ENCODE data around the gene DHRS3.

Gene DHRS3

DNA sequence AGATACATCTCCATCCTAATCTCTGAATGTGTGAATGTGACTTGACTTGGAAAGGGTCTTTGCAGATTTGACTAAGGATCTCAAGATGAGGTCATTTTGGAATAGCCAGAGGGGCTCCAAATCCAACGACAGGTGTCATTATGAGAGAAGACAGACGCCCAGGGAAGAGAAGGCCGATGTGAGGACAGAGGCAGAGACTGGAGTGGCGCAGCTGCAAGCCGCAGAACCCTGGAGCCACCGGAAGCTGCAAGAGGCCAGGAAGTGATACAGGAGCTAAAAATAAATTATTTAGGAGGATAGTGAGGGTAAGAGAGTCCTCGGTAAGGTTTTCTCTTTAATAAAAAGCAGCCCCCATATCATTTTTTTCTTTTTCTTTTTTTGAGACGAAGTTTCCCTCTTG lies 16.1 kb upstream of the DHRS3 start:
- no peaks in the 10 kb centered on the region for H3K27me3 ChIP-seq (ENCODE audit: control insufficient read depth, insufficient read depth, low read length)
- H3K27ac ChIP-seq, result no peak overlapping the region
- no peaks in the 10 kb centered on the region for H3K9me3 ChIP-seq (ENCODE audit: control insufficient read depth, low read length)
- no peak overlapping the region for H3K4me2 ChIP-seq (ENCODE audit: low read length)
- no peak overlapping the region for H3K9ac ChIP-seq
- no peaks in the 10 kb centered on the region for H3K79me2 ChIP-seq
- no peaks in the 10 kb centered on the region for H3K36me3 ChIP-seq (ENCODE audit: control insufficient read depth, insufficient read depth, low read length)
- no peak overlapping the region for H2AFZ ChIP-seq
- no peak overlapping the region for H3K4me3 ChIP-seq (ENCODE audit: low read depth, low read length)
- TF ChIP-seq, protein P1, sequence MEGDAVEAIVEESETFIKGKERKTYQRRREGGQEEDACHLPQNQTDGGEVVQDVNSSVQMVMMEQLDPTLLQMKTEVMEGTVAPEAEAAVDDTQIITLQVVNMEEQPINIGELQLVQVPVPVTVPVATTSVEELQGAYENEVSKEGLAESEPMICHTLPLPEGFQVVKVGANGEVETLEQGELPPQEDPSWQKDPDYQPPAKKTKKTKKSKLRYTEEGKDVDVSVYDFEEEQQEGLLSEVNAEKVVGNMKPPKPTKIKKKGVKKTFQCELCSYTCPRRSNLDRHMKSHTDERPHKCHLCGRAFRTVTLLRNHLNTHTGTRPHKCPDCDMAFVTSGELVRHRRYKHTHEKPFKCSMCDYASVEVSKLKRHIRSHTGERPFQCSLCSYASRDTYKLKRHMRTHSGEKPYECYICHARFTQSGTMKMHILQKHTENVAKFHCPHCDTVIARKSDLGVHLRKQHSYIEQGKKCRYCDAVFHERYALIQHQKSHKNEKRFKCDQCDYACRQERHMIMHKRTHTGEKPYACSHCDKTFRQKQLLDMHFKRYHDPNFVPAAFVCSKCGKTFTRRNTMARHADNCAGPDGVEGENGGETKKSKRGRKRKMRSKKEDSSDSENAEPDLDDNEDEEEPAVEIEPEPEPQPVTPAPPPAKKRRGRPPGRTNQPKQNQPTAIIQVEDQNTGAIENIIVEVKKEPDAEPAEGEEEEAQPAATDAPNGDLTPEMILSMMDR (IDR thresholded peaks at IDR 0.05), result no peak
- no peaks in the 10 kb centered on the region for H3K4me1 ChIP-seq

DNA sequence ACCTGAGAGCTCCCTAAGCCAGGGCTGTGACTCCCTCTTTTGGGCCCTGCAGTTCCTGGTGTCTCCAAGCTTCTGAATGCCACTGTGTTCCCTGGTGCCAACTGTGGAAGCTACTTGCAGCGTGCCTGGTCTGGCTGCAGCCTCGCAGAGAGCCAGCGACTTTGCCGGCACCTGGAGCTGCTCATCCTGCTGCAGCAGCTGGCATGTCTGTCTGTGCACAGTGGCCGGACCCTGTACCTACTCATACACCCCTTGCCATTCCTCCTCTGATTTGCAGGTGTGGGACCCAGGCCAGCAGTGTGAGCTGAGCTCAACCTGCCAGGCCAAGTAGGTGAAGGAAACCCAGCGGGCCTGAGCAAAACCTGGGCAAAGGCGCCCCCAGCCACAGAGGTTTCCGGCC lies 13.6 kb upstream of the DHRS3 start:
- Histone ChIP-seq H3K36me3 (ENCODE audit: control insufficient read depth, insufficient read depth, low read length) (no peaks in the 10 kb centered on the region), H3K4me1 (no peaks in the 10 kb centered on the region), H3K27ac (no peak overlapping the region), H2AFZ (no peak overlapping the region), H3K4me2 (ENCODE audit: low read length) (no peak overlapping the region), H3K9ac (no peak overlapping the region), H3K9me3 (ENCODE audit: control insufficient read depth, low read length) (no peaks in the 10 kb centered on the region), H3K79me2 (no peaks in the 10 kb centered on the region), H3K4me3 (ENCODE audit: low read depth, low read length) (no peak overlapping the region), H3K27me3 (ENCODE audit: control insufficient read depth, insufficient read depth, low read length) (no peaks in the 10 kb centered on the region)
- TF ChIP-seq, protein P1 (IDR thresholded peaks at IDR 0.05), result no peak

DNA sequence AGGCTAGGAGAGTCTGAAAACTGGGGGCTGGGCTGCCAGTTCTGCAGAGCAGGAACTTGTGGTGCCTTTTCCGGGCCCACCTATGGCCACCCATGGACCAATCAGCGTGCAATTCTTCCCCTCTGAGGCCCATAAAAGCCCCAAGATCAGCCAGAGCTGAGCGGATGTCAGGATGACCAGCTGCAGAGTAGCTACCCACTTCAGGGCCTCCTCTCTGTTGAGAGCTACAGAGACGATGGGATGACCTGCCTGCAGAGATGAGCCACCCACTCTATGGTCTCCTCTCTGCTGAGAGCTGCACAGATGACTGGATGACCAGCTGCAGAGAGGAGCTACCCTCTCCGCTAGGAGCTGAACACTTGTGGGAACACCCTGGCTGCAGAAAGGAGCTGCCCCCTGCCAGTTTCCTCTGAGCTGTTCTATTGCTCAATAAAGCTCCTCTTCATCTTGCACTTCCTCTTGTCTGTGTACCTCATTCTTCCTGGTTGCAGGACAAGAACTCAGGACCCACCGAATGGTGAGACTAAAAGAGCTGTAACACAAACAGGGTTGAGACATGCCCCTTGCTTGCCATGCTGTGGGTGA lies 13.0 kb upstream of the DHRS3 start:
- no peak overlapping the region for H3K4me2 ChIP-seq (ENCODE audit: low read length)
- no peaks in the 10 kb centered on the region for H3K4me1 ChIP-seq

DNA sequence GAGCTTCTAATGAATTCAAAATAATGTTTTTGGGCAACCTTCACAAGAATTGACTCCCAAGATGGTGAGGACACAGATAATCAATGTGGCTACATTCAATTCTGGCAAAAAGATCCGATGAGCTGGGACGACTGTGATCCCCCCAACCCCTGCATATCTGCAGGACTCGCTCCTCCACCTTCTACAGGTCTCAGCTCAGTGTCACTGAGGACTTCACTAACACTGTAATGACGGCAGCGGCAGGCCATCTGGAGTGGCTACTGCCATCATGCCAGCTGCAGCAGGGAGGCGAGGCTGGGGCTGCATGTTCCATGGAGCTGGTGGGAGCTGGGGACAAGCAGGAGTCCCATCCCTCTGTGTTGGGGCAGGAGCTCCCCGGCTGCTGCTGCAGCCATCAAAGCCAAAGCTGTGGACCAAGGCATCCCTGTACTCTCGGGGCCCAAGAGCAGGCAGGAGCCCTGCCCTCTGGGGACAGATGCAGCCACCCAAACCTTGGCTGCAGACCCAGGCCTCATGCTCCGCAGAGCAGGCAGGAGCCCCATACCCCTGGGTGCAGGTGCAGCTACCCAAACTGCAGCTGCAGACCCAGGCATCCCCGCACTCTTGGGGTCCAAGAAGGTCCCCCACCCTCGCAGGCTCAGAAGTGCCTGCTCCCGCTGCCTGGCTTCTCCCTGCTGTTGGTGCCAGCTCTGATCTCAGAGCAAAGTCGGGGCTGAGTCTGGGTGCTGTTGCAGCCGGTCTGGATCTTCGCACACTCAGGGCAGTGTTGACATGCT lies 12.2 kb upstream of the DHRS3 start:
- Histone ChIP-seq H3K4me2 (ENCODE audit: low read length) (no peak overlapping the region), H3K9ac (no peak overlapping the region), H3K36me3 (ENCODE audit: control insufficient read depth, insufficient read depth, low read length) (no peaks in the 10 kb centered on the region), H2AFZ (no peak overlapping the region), H3K27ac (no peak overlapping the region), H3K9me3 (ENCODE audit: control insufficient read depth, low read length) (no peaks in the 10 kb centered on the region), H3K79me2 (no peaks in the 10 kb centered on the region), H3K4me1 (no peaks in the 10 kb centered on the region), H3K27me3 (ENCODE audit: control insufficient read depth, insufficient read depth, low read length) (no peaks in the 10 kb centered on the region), H3K4me3 (ENCODE audit: low read depth, low read length) (no peak overlapping the region)
- TF ChIP-seq, protein P1 (IDR thresholded peaks at IDR 0.05), result no peak

More for the DNA sequence above, 13.0 kb upstream of the DHRS3 start:
- Histone ChIP-seq H3K79me2 (no peaks in the 10 kb centered on the region), H3K36me3 (ENCODE audit: control insufficient read depth, insufficient read depth, low read length) (no peaks in the 10 kb centered on the region), H2AFZ (no peak overlapping the region), H3K4me3 (ENCODE audit: low read depth, low read length) (no peak overlapping the region), H3K27ac (no peak overlapping the region), H3K9ac (no peak overlapping the region), H3K9me3 (ENCODE audit: control insufficient read depth, low read length) (no peaks in the 10 kb centered on the region), H3K27me3 (ENCODE audit: control insufficient read depth, insufficient read depth, low read length) (no peaks in the 10 kb centered on the region)
- TF ChIP-seq, protein P1 (IDR thresholded peaks at IDR 0.05), result no peak
